Measurements from ENCODE around the gene GMDS. TPM values are rescaled to one million over a fixed set of nuclear protein-coding genes. Genes with fewer than 3 reads are reported as not detected.

GMDS gene
- total RNA-seq, 1 donor, result 23.2 TPM

DNA sequence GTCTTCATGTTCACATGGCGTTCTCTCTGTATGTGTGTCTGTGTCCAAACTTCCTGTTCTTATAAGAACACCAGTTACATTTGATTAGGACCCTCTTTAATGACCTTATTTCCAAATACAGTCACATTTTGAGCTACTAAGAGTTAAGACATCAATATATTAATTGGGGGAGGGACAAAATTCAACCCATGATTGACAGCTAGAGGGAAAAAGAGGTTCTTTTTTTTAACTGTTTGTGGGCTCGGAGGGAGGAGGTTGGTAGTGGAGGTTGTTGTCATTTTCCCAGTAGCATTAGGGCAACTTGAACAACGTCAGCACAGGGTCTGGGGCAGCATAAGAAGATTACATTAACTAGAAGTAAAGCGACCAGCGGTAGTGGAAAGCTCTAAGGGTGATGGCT is 2.3 kb upstream of the GMDS start:
- no peak for DNase-seq (ENCODE audit: insufficient read length, low spot score, missing footprints)
- Histone ChIP-seq H3K4me1 (ENCODE audit: insufficient read depth, low read length) (peaks cover 11% of the 10 kb centered on the region), H3K4me2 (ENCODE audit: insufficient read depth, low read length) (no peak overlapping the region), H3K36me3 (ENCODE audit: insufficient read depth, low read length) (peaks cover 6% of the 10 kb centered on the region), H4K20me1 (ENCODE audit: insufficient read depth, low read length) (no peaks in the 10 kb centered on the region), H3K79me2 (ENCODE audit: insufficient read depth, low read length) (peaks cover 32% of the 10 kb centered on the region), H2AFZ (ENCODE audit: low read length) (no peak overlapping the region), H3K9me3 (ENCODE audit: low read depth, low read length) (no peaks in the 10 kb centered on the region), H3K27me3 (ENCODE audit: insufficient read depth, low read length) (no peaks in the 10 kb centered on the region), H3K27ac (ENCODE audit: low read depth, low read length) (no peak overlapping the region), H3K4me3 (ENCODE audit: insufficient read depth, low read length) (no peak overlapping the region)
- TF ChIP-seq, protein P1, sequence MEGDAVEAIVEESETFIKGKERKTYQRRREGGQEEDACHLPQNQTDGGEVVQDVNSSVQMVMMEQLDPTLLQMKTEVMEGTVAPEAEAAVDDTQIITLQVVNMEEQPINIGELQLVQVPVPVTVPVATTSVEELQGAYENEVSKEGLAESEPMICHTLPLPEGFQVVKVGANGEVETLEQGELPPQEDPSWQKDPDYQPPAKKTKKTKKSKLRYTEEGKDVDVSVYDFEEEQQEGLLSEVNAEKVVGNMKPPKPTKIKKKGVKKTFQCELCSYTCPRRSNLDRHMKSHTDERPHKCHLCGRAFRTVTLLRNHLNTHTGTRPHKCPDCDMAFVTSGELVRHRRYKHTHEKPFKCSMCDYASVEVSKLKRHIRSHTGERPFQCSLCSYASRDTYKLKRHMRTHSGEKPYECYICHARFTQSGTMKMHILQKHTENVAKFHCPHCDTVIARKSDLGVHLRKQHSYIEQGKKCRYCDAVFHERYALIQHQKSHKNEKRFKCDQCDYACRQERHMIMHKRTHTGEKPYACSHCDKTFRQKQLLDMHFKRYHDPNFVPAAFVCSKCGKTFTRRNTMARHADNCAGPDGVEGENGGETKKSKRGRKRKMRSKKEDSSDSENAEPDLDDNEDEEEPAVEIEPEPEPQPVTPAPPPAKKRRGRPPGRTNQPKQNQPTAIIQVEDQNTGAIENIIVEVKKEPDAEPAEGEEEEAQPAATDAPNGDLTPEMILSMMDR (IDR thresholded peaks at IDR 0.05; ENCODE audit: extremely low read depth, low read depth, low read length), result no peak

DNA sequence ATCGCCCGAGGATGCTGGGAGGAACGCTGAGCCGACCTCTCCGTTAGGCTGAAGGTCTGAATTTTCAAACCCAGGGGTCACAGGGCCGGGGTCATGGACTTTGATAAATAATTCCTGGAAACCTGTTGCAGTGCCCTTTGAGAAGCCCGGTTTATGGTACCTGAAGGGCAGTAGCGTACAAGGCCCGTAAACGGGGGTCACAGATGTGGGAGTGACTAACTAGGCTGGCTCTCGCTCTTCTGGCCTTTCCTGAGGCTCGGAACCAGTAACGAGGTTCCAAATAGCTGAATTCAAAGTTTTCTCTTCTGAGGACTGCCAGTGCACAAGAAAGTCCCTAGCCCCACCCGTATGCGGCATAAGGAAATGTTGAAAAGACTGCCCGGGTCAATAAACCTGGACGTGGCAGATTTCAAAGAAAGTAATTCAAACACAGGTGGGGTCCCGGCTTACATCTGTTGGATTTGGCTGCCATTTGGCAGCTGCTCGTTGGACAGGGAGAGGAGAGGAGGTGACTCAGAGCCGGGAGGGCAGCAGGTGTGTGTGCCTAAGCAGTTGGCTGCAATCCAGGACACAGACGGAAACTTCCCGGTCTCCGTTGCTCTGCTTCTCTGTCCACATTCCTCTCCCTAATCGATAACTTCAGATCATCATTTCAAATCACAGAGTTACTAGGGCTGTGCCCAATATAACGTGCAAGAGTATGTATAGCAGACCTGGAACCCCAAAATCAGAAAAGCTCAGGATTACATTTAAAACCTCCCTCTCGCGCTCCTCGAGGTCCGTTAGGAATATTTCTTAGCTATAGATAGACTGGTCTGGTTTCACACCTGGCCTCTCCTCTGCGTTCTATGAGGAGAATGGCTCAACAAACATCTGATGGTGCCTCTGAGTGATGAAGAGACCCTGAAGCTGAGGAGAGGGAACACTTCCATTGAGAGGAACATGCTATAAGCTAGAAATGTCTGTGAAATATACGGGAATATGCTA is 765 bp upstream of the GMDS start:
- Histone ChIP-seq H2AFZ (ENCODE audit: low read length) (peak overlapping the region; percentile 96), H3K4me2 (ENCODE audit: insufficient read depth, low read length) (peak overlapping the region; percentile 96), H3K79me2 (ENCODE audit: insufficient read depth, low read length) (peaks cover 47% of the 10 kb centered on the region), H3K4me3 (ENCODE audit: insufficient read depth, low read length) (peak overlapping the region; percentile 99), H3K27ac (ENCODE audit: low read depth, low read length) (peak overlapping the region; percentile 95), H3K36me3 (ENCODE audit: insufficient read depth, low read length) (peaks cover 6% of the 10 kb centered on the region), H3K27me3 (ENCODE audit: insufficient read depth, low read length) (no peaks in the 10 kb centered on the region), H4K20me1 (ENCODE audit: insufficient read depth, low read length) (no peaks in the 10 kb centered on the region), H3K9me3 (ENCODE audit: low read depth, low read length) (no peaks in the 10 kb centered on the region), H3K4me1 (ENCODE audit: insufficient read depth, low read length) (peaks cover 11% of the 10 kb centered on the region)
- TF ChIP-seq, protein P1 (IDR thresholded peaks at IDR 0.05; ENCODE audit: extremely low read depth, low read depth, low read length), result no peak
- DNase-seq (ENCODE audit: insufficient read length, low spot score, missing footprints), result peak; percentile 88

DNA sequence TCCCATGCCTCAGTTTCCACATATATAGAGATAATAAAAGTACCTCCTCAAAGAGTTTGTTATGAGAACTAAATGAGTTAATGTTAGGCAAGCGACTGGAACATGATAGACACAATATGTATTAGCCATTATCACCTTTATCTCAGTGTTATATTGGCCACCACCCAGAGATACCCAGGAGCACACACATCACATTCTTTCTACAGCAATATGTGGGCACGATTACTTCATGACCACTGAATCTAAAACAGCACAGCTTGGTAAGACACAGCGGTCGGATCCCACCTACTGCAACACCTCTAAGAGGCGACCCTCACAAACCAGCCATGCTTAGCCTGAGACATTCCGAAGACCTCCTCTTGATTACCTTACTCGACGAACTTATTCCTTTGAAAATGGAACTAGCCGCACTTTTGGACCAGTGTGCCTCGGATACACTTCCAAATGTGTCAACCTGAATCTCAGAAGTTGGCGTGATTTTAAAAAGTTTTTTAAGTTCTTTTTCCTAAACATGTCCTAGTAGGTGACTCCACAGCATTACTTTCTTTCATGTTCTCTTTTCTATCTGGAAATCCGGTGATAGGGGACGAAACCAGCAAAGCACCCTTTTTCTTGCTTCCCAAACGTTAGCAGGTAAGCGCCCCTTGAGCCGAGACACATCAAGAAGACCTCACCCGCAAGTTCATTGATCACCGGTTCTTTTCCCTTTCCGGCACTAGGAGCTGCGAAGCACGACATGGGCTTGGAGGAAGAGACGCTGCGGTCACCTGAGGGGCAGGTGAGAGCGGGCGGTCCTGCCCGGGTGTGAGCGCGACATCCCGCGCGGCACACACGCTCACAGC is 923 bp downstream of the GMDS start:
- H4K20me1 ChIP-seq (ENCODE audit: insufficient read depth, low read length), result peaks cover 4% of the 10 kb centered on the region
- H3K9me3 ChIP-seq (ENCODE audit: low read depth, low read length), result no peaks in the 10 kb centered on the region
- peaks cover 61% of the 10 kb centered on the region for H3K79me2 ChIP-seq (ENCODE audit: insufficient read depth, low read length)
- peaks cover 6% of the 10 kb centered on the region for H3K36me3 ChIP-seq (ENCODE audit: insufficient read depth, low read length)
- H3K4me3 ChIP-seq (ENCODE audit: insufficient read depth, low read length), result peak overlapping the region; percentile 99
- peak overlapping the region; percentile 96 for H3K4me2 ChIP-seq (ENCODE audit: insufficient read depth, low read length)
- no peak for DNase-seq (ENCODE audit: insufficient read length, low spot score, missing footprints)
- H3K27ac ChIP-seq (ENCODE audit: low read depth, low read length), result peak overlapping the region; percentile 59
- H3K4me1 ChIP-seq (ENCODE audit: insufficient read depth, low read length), result peaks cover 11% of the 10 kb centered on the region
- peak overlapping the region; percentile 72 for H2AFZ ChIP-seq (ENCODE audit: low read length)
- TF ChIP-seq, protein P1 (IDR thresholded peaks at IDR 0.05; ENCODE audit: extremely low read depth, low read depth, low read length), result no peak
- H3K27me3 ChIP-seq (ENCODE audit: insufficient read depth, low read length), result no peaks in the 10 kb centered on the region
